Endothelial cell of umbilical vein (primary cell): ENCODE data around the gene CFAP20DC. TPM values are rescaled to one million over a fixed set of nuclear protein-coding genes. Genes with fewer than 3 reads are reported as not detected.

ENCODE experiments used
- BruUV-seq: library from RNA; stranded (reverse); fragments of 400-500 nt; replicated peaks from 2 replicates; lab custom pipeline; 2021; lab: Mats Ljungman, UMichigan
- CTCF ChIA-PET: fragments of 300-600, 350-600 bp; sonication (Branson Sonifier 250); formaldehyde crosslinking; loops from one replicate; lab custom pipeline; 2021; ENCODE audit warnings: antibody characterized with exemption, inconsistent platforms; lab: Charles Lee
- POLR2A ChIA-PET: fragments of 300-600, 350-600 bp; sonication (Branson Sonifier 250); formaldehyde crosslinking; loops from one replicate; lab custom pipeline; 2021; ENCODE audit warnings: antibody characterized with exemption, inconsistent platforms; lab: Charles Lee
- DNase-seq: peaks from one replicate; pipeline ENCODE4 v3.0.0-alpha.2; 2011; ENCODE audit warnings: low read depth, low spot score
- FAIRE-seq: peaks from 2 replicates; lab custom pipeline; 2011; peaks lifted over from hg19 to GRCh38; lab: Jason Lieb, UNC
- H2AFZ ChIP-seq: 2 replicates; pipeline ENCODE4 v1.6.0; 2012; ENCODE audit warnings: low read depth, low read length, control low read depth, inconsistent platforms
- H3K27ac ChIP-seq: 2 replicates; pipeline ENCODE4 v1.5.1; 2011; ENCODE audit warnings: low read depth, mild to moderate bottlenecking, control low read depth, low read length, moderate library complexity; ENCODE audit not compliant: insufficient read depth
- H3K27me3 ChIP-seq, 2 experiments: 2 replicates each; pipeline versions ENCODE4 v1.6.0 to v1.6.1; 2011; ENCODE audit warnings: low read length in 2 of 2, mixed read lengths in 1 of 2; ENCODE audit not compliant: control insufficient read depth in 2 of 2, insufficient read depth in 2 of 2
- H3K36me3 ChIP-seq, 2 experiments: 2 replicates in 1 of 2; 3 replicates in 1 of 2; pipeline ENCODE4 v1.5.1; 2011; ENCODE audit warnings: low read length in 2 of 2, mild to moderate bottlenecking in 1 of 2, moderate library complexity in 1 of 2; ENCODE audit not compliant: control insufficient read depth in 2 of 2, insufficient read depth in 2 of 2; ENCODE audit errors: extremely low read depth in 1 of 2
- H3K4me1 ChIP-seq: 3 replicates; pipeline ENCODE4 v1.5.1; 2011; ENCODE audit warnings: mild to moderate bottlenecking, low read length; ENCODE audit not compliant: control insufficient read depth, insufficient read depth; ENCODE audit errors: extremely low read depth
- H3K4me2 ChIP-seq: 2 replicates; pipeline ENCODE4 v1.6.1; 2011; ENCODE audit warnings: low read length, control low read depth, mixed read lengths; ENCODE audit not compliant: insufficient read depth
- H3K4me3 ChIP-seq, 3 experiments: fragments of 200-600 bp in 1 of 3; sonication (generic), shearing (Covaris generic) in 1 of 3; replicated peaks in 1 of 3; 2 replicates each; pipeline ENCODE4 v1.5.1; 2011 to 2016; ENCODE audit warnings: control low read depth in 3 of 3, low read length in 3 of 3, mild to moderate bottlenecking in 2 of 3, inconsistent platforms in 1 of 3, low read depth in 1 of 3, moderate library complexity in 1 of 3; ENCODE audit not compliant: insufficient read depth in 1 of 3
- H3K79me2 ChIP-seq: 2 replicates; pipeline ENCODE4 v1.6.0; 2012; ENCODE audit warnings: low read length, inconsistent platforms; ENCODE audit not compliant: control insufficient read depth, insufficient read depth
- H3K9ac ChIP-seq: replicated peaks from 2 replicates; pipeline ENCODE3; 2011; ENCODE audit warnings: low read length, control low read depth; ENCODE audit not compliant: insufficient read depth; ENCODE audit errors: extremely low read depth
- H3K9me1 ChIP-seq: replicated peaks from 3 replicates; pipeline ENCODE4 v1.6.0; 2011; ENCODE audit warnings: mild to moderate bottlenecking, low read length; ENCODE audit not compliant: control insufficient read depth, insufficient read depth; ENCODE audit errors: extremely low read depth
- H3K9me3 ChIP-seq: replicated peaks from 2 replicates; pipeline ENCODE4 v1.5.1; 2012; ENCODE audit warnings: low read length, inconsistent platforms; ENCODE audit not compliant: control insufficient read depth, insufficient read depth
- H4K20me1 ChIP-seq: replicated peaks from 2 replicates; pipeline ENCODE3; 2011; ENCODE audit warnings: mild to moderate bottlenecking, low read length; ENCODE audit not compliant: control insufficient read depth, insufficient read depth; ENCODE audit errors: extremely low read depth
- EZH2 ChIP-seq: IDR thresholded peaks from 2 replicates; pipeline ENCODE4 v1.6.1; 2012; ENCODE audit warnings: borderline replicate concordance, low read depth, mild to moderate bottlenecking, moderate library complexity, low read length, inconsistent platforms; ENCODE audit not compliant: severe bottlenecking
- FOS ChIP-seq: IDR thresholded peaks from 2 replicates; pipeline ENCODE4 v1.6.1; 2011; ENCODE audit warnings: mild to moderate bottlenecking, low read length, moderate library complexity, borderline replicate concordance; ENCODE audit not compliant: insufficient read depth
- GATA2 ChIP-seq: IDR thresholded peaks from 2 replicates; pipeline ENCODE4 v1.7.0; 2011; ENCODE audit warnings: low read depth, mild to moderate bottlenecking, moderate library complexity, mixed read lengths, low read length; ENCODE audit not compliant: insufficient read length, insufficient read depth
- JUN ChIP-seq: IDR thresholded peaks from 2 replicates; pipeline ENCODE4 v1.6.1; 2011; ENCODE audit warnings: borderline replicate concordance, low read depth; ENCODE audit not compliant: insufficient read length, insufficient read depth
- MYC ChIP-seq: IDR thresholded peaks from one replicate; pipeline ENCODE4 v1.6.1; 2011; ENCODE audit warnings: mild to moderate bottlenecking, low read depth, low read length
- POLR2A ChIP-seq: IDR thresholded peaks from 2 replicates; pipeline ENCODE4 v1.6.1; 2012; ENCODE audit warnings: low read depth, mild to moderate bottlenecking, control low read depth, low read length
- POLR2AphosphoS5 ChIP-seq: IDR thresholded peaks from 2 replicates; pipeline ENCODE4 v1.6.1; 2012; ENCODE audit warnings: low read depth, mild to moderate bottlenecking, control low read depth, low read length, moderate library complexity; ENCODE audit not compliant: insufficient read depth
- dilution Hi-C: fragments of 300-500 bp; cut with MboI; formaldehyde crosslinking; loops from one replicate; pipeline ENCODE4 v1.15.0; 2019; ENCODE audit warnings: low sequenced_read_pairs; ENCODE audit not compliant: extremely low pct_ligation_motif_present
- intact Hi-C: fragments of 100-400 bp; cut with micrococcal nuclease; formaldehyde crosslinking; loops from one replicate; pipeline ENCODE4 v1.10.0; 2022
- polyA plus RNA-seq, 4 experiments: library from polyadenylated mRNA; depleted of rRNA in 3 of 4; stranded (reverse) in 3 of 4; unstranded in 1 of 4; fragments of >200 nt; gene quantifications; 2 replicates each; pipeline versions ENCODE4 v1.2.1 to v1.2.3, GENCODE V29; 2011 to 2012; ENCODE audit warnings: missing spikeins in 1 of 4
- total RNA-seq: library from RNA; stranded (reverse); gene quantifications from 2 replicates; pipeline ENCODE4 v1.2.3, GENCODE V29; 2021
- TF ChIP-seq, protein P1 (sequence below): IDR thresholded peaks from 2 replicates; pipeline ENCODE4 v1.6.1; 2011; ENCODE audit not compliant: insufficient read depth, insufficient read length
- TF ChIP-seq, protein P2 (sequence below), 2 donors: IDR thresholded peaks; 1 replicate in 1 of 2; 2 replicates in 1 of 2; pipeline ENCODE4 v1.5.1; 2011; ENCODE audit warnings: low read length in 2 of 2, mild to moderate bottlenecking in 2 of 2, moderate library complexity in 2 of 2, control low read depth in 1 of 2, inconsistent platforms in 1 of 2, low read depth in 1 of 2; ENCODE audit not compliant: insufficient read depth in 1 of 2; ENCODE audit errors: extremely low read depth in 1 of 2

The CFAP20DC gene
- total and polyA plus RNA-seq, 2 donors (not counting 3 experiments of a cell fraction or from before 2014, with no cell fraction given), result 0.92 to 2.1 TPM

DNA sequence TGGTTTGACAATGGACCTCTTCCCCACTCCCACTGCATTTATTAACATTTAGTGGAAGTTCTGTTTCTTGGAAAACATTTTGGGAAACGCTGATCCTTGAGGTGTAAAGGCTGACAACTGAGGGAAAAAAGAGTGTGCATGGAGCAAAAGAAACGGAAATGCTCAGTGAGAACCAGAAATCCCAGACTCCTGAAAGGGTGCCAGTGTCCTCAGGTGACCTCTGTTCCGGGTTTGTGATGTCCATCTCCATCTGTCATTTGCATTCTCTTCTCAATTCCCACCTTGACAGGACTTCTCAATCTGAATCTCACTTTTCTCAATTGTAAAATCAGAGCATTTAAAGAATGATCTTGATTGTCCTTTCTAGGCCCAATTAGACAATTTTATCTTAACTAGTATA is 312.2 kb downstream of the CFAP20DC start:
- intact Hi-C loops (loop anchor here (10.0 kb wide), 1 partner anchor 317 kb away; the partner anchor contains the start of gene CFAP20DC), dilution Hi-C loops (no loop called here)
- no peak for DNase-seq
- Histone ChIP-seq H3K9me1 (no peaks in the 10 kb centered on the region), H3K4me3 (no peak overlapping the region), H3K79me2 (no peaks in the 10 kb centered on the region), H3K9me3 (no peaks in the 10 kb centered on the region), H3K27ac (no peak overlapping the region), H3K4me1 (no peaks in the 10 kb centered on the region), H2AFZ (no peak overlapping the region), H3K4me2 (no peak overlapping the region), H3K36me3 (no peaks in the 10 kb centered on the region), H3K9ac (no peak overlapping the region), H4K20me1 (no peaks in the 10 kb centered on the region), H3K27me3 (no peaks in the 10 kb centered on the region)
- no peak for TF ChIP-seq MYC
- TF ChIP-seq, protein P1, sequence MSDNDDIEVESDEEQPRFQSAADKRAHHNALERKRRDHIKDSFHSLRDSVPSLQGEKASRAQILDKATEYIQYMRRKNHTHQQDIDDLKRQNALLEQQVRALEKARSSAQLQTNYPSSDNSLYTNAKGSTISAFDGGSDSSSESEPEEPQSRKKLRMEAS, result no peak
- no peak for TF ChIP-seq GATA2
- TF ChIP-seq FOS, result no peak
- TF ChIP-seq, protein P2, sequence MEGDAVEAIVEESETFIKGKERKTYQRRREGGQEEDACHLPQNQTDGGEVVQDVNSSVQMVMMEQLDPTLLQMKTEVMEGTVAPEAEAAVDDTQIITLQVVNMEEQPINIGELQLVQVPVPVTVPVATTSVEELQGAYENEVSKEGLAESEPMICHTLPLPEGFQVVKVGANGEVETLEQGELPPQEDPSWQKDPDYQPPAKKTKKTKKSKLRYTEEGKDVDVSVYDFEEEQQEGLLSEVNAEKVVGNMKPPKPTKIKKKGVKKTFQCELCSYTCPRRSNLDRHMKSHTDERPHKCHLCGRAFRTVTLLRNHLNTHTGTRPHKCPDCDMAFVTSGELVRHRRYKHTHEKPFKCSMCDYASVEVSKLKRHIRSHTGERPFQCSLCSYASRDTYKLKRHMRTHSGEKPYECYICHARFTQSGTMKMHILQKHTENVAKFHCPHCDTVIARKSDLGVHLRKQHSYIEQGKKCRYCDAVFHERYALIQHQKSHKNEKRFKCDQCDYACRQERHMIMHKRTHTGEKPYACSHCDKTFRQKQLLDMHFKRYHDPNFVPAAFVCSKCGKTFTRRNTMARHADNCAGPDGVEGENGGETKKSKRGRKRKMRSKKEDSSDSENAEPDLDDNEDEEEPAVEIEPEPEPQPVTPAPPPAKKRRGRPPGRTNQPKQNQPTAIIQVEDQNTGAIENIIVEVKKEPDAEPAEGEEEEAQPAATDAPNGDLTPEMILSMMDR (IDR thresholded peaks at IDR 0.05; ENCODE audit: extremely low read depth in 1 of 2, insufficient read depth in 1 of 2, low read depth in 1 of 2, low read length in 2 of 2), result no peak
- TF ChIP-seq POLR2A, result no peak
- TF ChIP-seq POLR2AphosphoS5, result no peak
- TF ChIP-seq EZH2, result no peak
- no peak for TF ChIP-seq JUN
- CTCF ChIA-PET, result no interaction called here
- POLR2A ChIA-PET, result no interaction called here
- no TSS peak for BruUV-seq
- FAIRE-seq, result no peak
